Endothelial cell of umbilical vein (primary cell): ENCODE measurements around the gene SMG1.

Experiments used
- CTCF ChIP-seq, 2 donors: IDR thresholded peaks; 1 replicate in 1 of 2; 2 replicates in 1 of 2; pipeline ENCODE4 v1.5.1; 2011; ENCODE audit warnings: low read length in 2 of 2, mild to moderate bottlenecking in 2 of 2, moderate library complexity in 2 of 2, control low read depth in 1 of 2, inconsistent platforms in 1 of 2, low read depth in 1 of 2; ENCODE audit not compliant: insufficient read depth in 1 of 2; ENCODE audit errors: extremely low read depth in 1 of 2
- EZH2 ChIP-seq: IDR thresholded peaks from 2 replicates; pipeline ENCODE4 v1.6.1; 2012; ENCODE audit warnings: borderline replicate concordance, low read depth, mild to moderate bottlenecking, moderate library complexity, low read length, inconsistent platforms; ENCODE audit not compliant: severe bottlenecking
- FOS ChIP-seq: IDR thresholded peaks from 2 replicates; pipeline ENCODE4 v1.6.1; 2011; ENCODE audit warnings: mild to moderate bottlenecking, low read length, moderate library complexity, borderline replicate concordance; ENCODE audit not compliant: insufficient read depth
- POLR2A ChIP-seq: IDR thresholded peaks from 2 replicates; pipeline ENCODE4 v1.6.1; 2012; ENCODE audit warnings: low read depth, mild to moderate bottlenecking, control low read depth, low read length
- POLR2AphosphoS5 ChIP-seq: IDR thresholded peaks from 2 replicates; pipeline ENCODE4 v1.6.1; 2012; ENCODE audit warnings: low read depth, mild to moderate bottlenecking, control low read depth, low read length, moderate library complexity; ENCODE audit not compliant: insufficient read depth
- TF ChIP-seq, protein P1 (sequence below): IDR thresholded peaks from 2 replicates; pipeline ENCODE4 v1.6.1; 2011; ENCODE audit not compliant: insufficient read depth, insufficient read length

DNA sequence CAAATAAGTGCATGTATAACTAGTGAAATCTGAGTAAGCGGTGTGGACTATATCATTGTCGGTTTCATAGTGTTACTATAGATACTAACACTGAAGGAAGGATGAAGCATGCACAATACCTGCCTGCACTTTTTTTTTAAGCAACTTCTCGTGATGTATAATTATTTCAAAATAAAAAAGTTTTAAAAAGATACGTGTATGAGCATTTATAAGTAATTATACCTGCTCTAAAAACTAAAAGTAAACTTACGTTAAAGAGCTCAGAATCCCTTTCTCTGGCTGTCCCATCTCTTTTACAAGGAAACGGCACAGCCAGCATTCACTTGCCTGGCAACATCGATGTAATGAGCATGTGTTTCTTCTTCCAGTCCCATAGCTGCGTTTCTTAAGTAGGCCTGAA lies 93.6 kb downstream of the SMG1 start:
- TF ChIP-seq POLR2AphosphoS5 (no peak), POLR2A (no peak), CTCF (IDR thresholded peaks at IDR 0.05; ENCODE audit: extremely low read depth in 1 of 2, insufficient read depth in 1 of 2, low read depth in 1 of 2, low read length in 2 of 2) (no peak), EZH2 (no peak), FOS (no peak)
- TF ChIP-seq, protein P1, sequence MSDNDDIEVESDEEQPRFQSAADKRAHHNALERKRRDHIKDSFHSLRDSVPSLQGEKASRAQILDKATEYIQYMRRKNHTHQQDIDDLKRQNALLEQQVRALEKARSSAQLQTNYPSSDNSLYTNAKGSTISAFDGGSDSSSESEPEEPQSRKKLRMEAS: no peak
